NCI-H1105 treated with DMSO at 0.1 percent for 48 hours (cell line): ENCODE data around the gene SLC25A11.
"Not testable (repeated sequence)": the region's sequence is repeated elsewhere in the genome, so short reads cannot be mapped to it uniquely, and the experiment has no call there.

Experiments used
- DNase-seq: peaks from one replicate; lab custom pipeline; 2025; lab: John Stamatoyannopoulos, UW

Gene SLC25A11

GRCh38 chr17:4920351-4921048 is 19.3 kb downstream of the SLC25A11 start:
- DNase-seq, result no peak

GRCh38 chr17:4919511-4920047 is 20.3 kb downstream of the SLC25A11 start:
- DNase-seq, result no peak

- not testable (repeated sequence) for DNase-seq
These were observed 25.3 kb downstream of the SLC25A11 start for GRCh38 chr17:4914551-4914950.

- no peak for DNase-seq
These were observed 25.9 kb downstream of the SLC25A11 start for GRCh38 chr17:4913994-4914393.

GRCh38 chr17:4908711-4909496 is 30.9 kb downstream of the SLC25A11 start:
- DNase-seq, result peak; percentile 56

- DNase-seq, result no peak
These were observed 31.5 kb downstream of the SLC25A11 start for GRCh38 chr17:4908301-4908700.

GRCh38 chr17:4906642-4907041 is 33.2 kb downstream of the SLC25A11 start:
- DNase-seq, result not testable (repeated sequence)

- peak; percentile 84 for DNase-seq
These were observed 36.6 kb downstream of the SLC25A11 start, which contains the start of gene CHRNE for GRCh38 chr17:4903051-4903818. Gene CHRNE, minus strand, starts transcription at chr17:4903098. Its CDS starts 35 bp downstream, at chr17:4903063.

GRCh38 chr17:4902540-4902939 is 37.3 kb downstream of the SLC25A11 start:
- DNase-seq, result no peak

- no peak for DNase-seq
These were observed 38.0 kb downstream of the SLC25A11 start for GRCh38 chr17:4901648-4902344.

- DNase-seq, result no peak
These were observed 38.7 kb downstream of the SLC25A11 start for GRCh38 chr17:4901108-4901647.

- no peak for DNase-seq
These were observed 39.4 kb downstream of the SLC25A11 start for GRCh38 chr17:4900231-4901107.

GRCh38 chr17:4899341-4900230 is 40.3 kb downstream of the SLC25A11 start, which contains the start of gene C17orf107:
Gene C17orf107, plus strand, starts transcription at chr17:4899536. Its CDS starts 227 bp downstream, at chr17:4899763.
- DNase-seq, result peak; percentile 70

- DNase-seq, result no peak
These were observed 40.9 kb downstream of the SLC25A11 start for GRCh38 chr17:4898927-4899326.

- DNase-seq, result no peak
These were observed 41.5 kb downstream of the SLC25A11 start for GRCh38 chr17:4898351-4898750.

GRCh38 chr17:4897785-4898184 is 42.1 kb downstream of the SLC25A11 start:
- DNase-seq, result no peak

- DNase-seq, result no peak
These were observed 42.6 kb downstream of the SLC25A11 start for GRCh38 chr17:4897198-4897687.

- DNase-seq, result no peak
These were observed 43.3 kb downstream of the SLC25A11 start for GRCh38 chr17:4896332-4897197.
